Activated CD8-positive, alpha-beta T cell treated with anti-CD3 and anti-CD28 coated beads for 36 hours (primary cell): ENCODE data around the gene WDFY2. TPM values are rescaled to one million over a fixed set of nuclear protein-coding genes. Genes with fewer than 3 reads are reported as not detected.

Source experiments
- ATAC-seq: fragments of 200-7000 bp; cut with Tn5 transposase; one replicate; pipeline ENCODE4 v1.10.0; 2021; ENCODE audit warnings: mild to moderate bottlenecking, moderate library complexity
- CTCF ChIA-PET: fragments of 350-600 bp; sonication (Branson Sonifier 250); formaldehyde crosslinking; loops from one replicate; lab custom pipeline; 2021; ENCODE audit warnings: antibody characterized with exemption; lab: Charles Lee
- POLR2A ChIA-PET: fragments of 350-600 bp; sonication (Branson Sonifier 250); formaldehyde crosslinking; loops from one replicate; lab custom pipeline; 2021; ENCODE audit warnings: antibody characterized with exemption; lab: Charles Lee
- DNase-seq: peaks from one replicate; pipeline ENCODE4 v3.0.0-alpha.2; 2020
- H3K27ac Mint-ChIP-seq: one replicate; pipeline ENCODE4 v1.8.0; 2021; ENCODE audit warnings: mild to moderate bottlenecking, mixed read lengths
- H3K27me3 Mint-ChIP-seq: one replicate; pipeline ENCODE4 v1.8.0; 2021; ENCODE audit warnings: mixed read lengths
- H3K36me3 Mint-ChIP-seq: one replicate; pipeline ENCODE4 v1.8.0; 2021; ENCODE audit warnings: low read depth, mixed read lengths
- H3K4me1 Mint-ChIP-seq: one replicate; pipeline ENCODE4 v1.8.0; 2021; ENCODE audit warnings: low read depth, mixed read lengths
- H3K4me3 Mint-ChIP-seq: one replicate; pipeline ENCODE4 v1.8.0; 2021; ENCODE audit warnings: mild to moderate bottlenecking, moderate library complexity, mixed read lengths
- H3K9me3 Mint-ChIP-seq: one replicate; pipeline ENCODE4 v1.8.0; 2021; ENCODE audit warnings: mixed read lengths
- CTCF ChIP-seq: fragments of 200-600 bp; IDR thresholded peaks from one replicate; pipeline ENCODE4 v1.8.0; 2022; ENCODE audit warnings: antibody characterized with exemption, mild to moderate bottlenecking
- intact Hi-C: fragments of 100-400 bp; cut with micrococcal nuclease; formaldehyde crosslinking; loops from one replicate; pipeline ENCODE4 v1.10.0; 2022
- total RNA-seq, 2 experiments: library from RNA; stranded (reverse); gene quantifications; one replicate each; pipeline ENCODE4 v1.2.3, GENCODE V29; 2021

Gene WDFY2
- total RNA-seq, 2 experiments from 2014 or later = 11.2 to 11.6 TPM

DNA sequence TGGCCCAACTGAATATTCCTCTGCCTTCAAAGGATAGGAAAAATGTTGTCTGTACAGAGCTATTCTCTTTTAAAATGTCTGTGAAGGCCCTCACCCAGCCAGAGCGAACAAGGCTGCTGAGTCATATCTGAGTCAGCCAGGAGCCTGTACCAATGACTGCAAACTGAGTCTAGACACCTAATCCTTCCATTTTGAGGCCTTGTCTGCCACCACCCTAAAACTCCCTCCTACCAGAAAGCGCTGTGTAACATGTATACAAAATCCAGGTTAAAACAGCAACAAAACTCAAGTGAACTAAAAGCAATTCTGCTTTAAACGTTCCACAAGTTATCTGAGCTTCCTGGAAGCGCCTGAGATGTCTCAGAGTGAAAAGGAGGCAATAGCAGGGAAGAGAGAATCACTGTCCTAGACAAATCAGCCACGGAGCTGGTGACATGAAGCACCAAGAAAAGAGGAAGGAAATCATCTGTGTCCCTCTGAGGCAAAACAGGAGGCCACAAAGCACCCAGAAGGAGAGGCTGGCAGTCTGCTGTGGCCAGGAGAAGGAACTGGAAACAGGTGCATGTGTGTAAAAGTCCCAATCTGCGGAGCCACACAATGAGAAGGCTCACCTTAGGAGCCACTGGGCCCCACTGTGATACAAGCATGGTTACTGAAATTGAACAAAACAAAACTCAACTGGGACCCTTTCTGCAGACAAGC lies 209.5 kb downstream of the WDFY2 start:
- Mint-ChIP-seq H3K4me1 (peaks cover 21% of the 10 kb centered on the region), H3K9me3 (no peaks in the 10 kb centered on the region), H3K27ac (peak overlapping the region; percentile 62), H3K36me3 (peaks cover 8% of the 10 kb centered on the region), H3K27me3 (no peaks in the 10 kb centered on the region), H3K4me3 (no peak overlapping the region)
- ChIA-PET CTCF (interaction anchor here (0.6 to 1.3 kb wide), 3 partner anchors 11 to 668 kb away, joined by 3 to 4 read pairs (median 3); no protein-coding TSS in a partner anchor), POLR2A (interaction anchor here (0.6 to 1.2 kb wide), 3 partner anchors 9 to 362 kb away, joined by 4 to 5 read pairs (median 4); no protein-coding TSS in a partner anchor)
- intact Hi-C loops = no loop called here
- DNase-seq = peak; percentile 67
- peak; percentile 84 for ATAC-seq
- TF ChIP-seq CTCF = no peak

DNA sequence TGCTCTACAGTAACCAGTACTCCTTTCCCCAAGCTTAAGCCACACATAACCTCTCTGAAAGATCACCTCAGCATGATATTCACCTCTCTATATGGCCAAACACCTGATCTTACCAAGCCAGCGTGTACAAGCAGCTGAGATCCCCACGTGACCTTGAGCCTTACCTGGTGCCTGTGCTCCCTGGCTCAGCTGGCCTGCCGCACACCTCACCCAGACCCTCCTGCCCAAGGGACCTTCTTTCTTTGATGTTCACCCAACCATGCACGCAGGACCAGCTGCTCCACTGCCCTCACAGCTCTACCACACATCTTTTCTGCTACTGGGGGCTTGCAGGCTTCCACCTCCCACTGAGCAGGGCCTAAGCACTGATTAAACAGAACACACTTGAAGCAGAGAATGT lies 210.7 kb downstream of the WDFY2 start:
- ATAC-seq = no peak
- no peak for DNase-seq
- ChIA-PET CTCF (interaction anchor here (1.0 to 1.6 kb wide), 4 partner anchors 209 to 669 kb away, joined by 3 to 4 read pairs (median 4); no protein-coding TSS in a partner anchor), POLR2A (interaction anchor here (1.2 kb wide), 1 partner anchor 30 kb away, joined by 3 read pairs; no protein-coding TSS in a partner anchor)
- Mint-ChIP-seq H3K4me3 (no peak overlapping the region), H3K27ac (no peak overlapping the region), H3K36me3 (peaks cover 8% of the 10 kb centered on the region), H3K9me3 (no peaks in the 10 kb centered on the region), H3K4me1 (peaks cover 25% of the 10 kb centered on the region), H3K27me3 (no peaks in the 10 kb centered on the region)
- intact Hi-C loops = no loop called here
- no peak for TF ChIP-seq CTCF

GRCh38 chr13:51795419-51795818 lies 211.2 kb downstream of the WDFY2 start:
- CTCF ChIA-PET = interaction anchor here (1.0 to 3.8 kb wide), 5 partner anchors 210 to 670 kb away, joined by 3 to 26 read pairs (median 4); no protein-coding TSS in a partner anchor

GRCh38 chr13:51796546-51796945 lies 212.3 kb downstream of the WDFY2 start:
- H3K9me3 Mint-ChIP-seq = no peaks in the 10 kb centered on the region
- no peak for ATAC-seq
- no peak overlapping the region for H3K27ac Mint-ChIP-seq
- CTCF ChIA-PET = interaction anchor here (0.8 to 3.8 kb wide), 19 partner anchors 10 to 727 kb away, joined by 3 to 37 read pairs (median 10); partner anchors contain the start of gene TMEM272
- H3K4me3 Mint-ChIP-seq = no peak overlapping the region
- no peak for DNase-seq
- TF ChIP-seq CTCF = no peak
- H3K27me3 Mint-ChIP-seq = no peaks in the 10 kb centered on the region
- peaks cover 33% of the 10 kb centered on the region for H3K4me1 Mint-ChIP-seq
- H3K36me3 Mint-ChIP-seq = peaks cover 7% of the 10 kb centered on the region
- POLR2A ChIA-PET = interaction anchor here (1.3 to 1.7 kb wide), 2 partner anchors 17 to 344 kb away, joined by 4 to 5 read pairs; partner anchors contain the start of gene INTS6
- intact Hi-C loops = no loop called here

More at GRCh38 chr13:51795419-51795818, 211.2 kb downstream of the WDFY2 start:
- no peak for TF ChIP-seq CTCF
- H3K36me3 Mint-ChIP-seq = peaks cover 8% of the 10 kb centered on the region
- intact Hi-C loops = no loop called here
- no peak overlapping the region for H3K27ac Mint-ChIP-seq
- POLR2A ChIA-PET = interaction anchor here (1.2 to 1.3 kb wide), 2 partner anchors 18 to 30 kb away, joined by 3 to 4 read pairs; no protein-coding TSS in a partner anchor
- ATAC-seq = no peak
- H3K4me1 Mint-ChIP-seq = peaks cover 27% of the 10 kb centered on the region
- H3K9me3 Mint-ChIP-seq = no peaks in the 10 kb centered on the region
- H3K4me3 Mint-ChIP-seq = no peak overlapping the region
- DNase-seq = no peak
- H3K27me3 Mint-ChIP-seq = no peaks in the 10 kb centered on the region
